SK-N-MC (cell line): ENCODE measurements around the gene DMRT1.

Experiments used
- EZH2 ChIP-seq: fragments of 200-600 bp; sonication (generic); IDR thresholded peaks from one replicate; pipeline ENCODE4 v1.6.1; 2017; ENCODE audit warnings: antibody characterized with exemption
- FOXP2 ChIP-seq: optimal IDR thresholded peaks from 2 replicates; pipeline ENCODE3; 2011; ENCODE audit warnings: mild to moderate bottlenecking, moderate library complexity; ENCODE audit not compliant: insufficient read depth; ENCODE audit errors: extremely low read length, control extremely low read depth
- POLR2AphosphoS5 ChIP-seq: IDR thresholded peaks from 2 replicates; pipeline ENCODE4 v1.6.1; 2012; ENCODE audit warnings: mild to moderate bottlenecking, low read depth, low read length, borderline replicate concordance

DNA sequence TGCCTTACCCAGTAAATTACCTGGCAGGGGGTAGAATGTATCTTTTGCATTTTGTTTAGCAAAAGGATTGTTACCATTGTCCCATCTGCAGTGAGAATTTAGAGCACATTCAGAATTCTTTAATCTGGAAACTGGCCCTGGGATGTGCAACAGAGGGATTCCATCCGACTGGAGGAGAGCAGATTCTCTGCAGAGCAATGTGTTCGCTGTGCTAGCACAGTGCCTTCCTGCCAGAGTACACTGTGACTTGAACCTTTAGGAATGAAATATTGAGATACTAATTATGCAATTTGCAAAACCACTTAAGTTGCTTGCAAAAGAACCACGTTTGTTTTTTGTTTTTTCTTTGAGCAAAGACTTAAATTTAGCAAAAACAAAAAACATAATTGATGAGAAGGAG, 22.5 kb upstream of the DMRT1 start:
- no peak for TF ChIP-seq POLR2AphosphoS5
- no peak for TF ChIP-seq EZH2
- no peak for TF ChIP-seq FOXP2
